H9 (cell line): Measurements from ENCODE around the gene PDE8A. TPM values are rescaled to one million over a fixed set of nuclear protein-coding genes. Genes with fewer than 3 reads are reported as not detected.

Experiments used
- DNase-seq: peaks from one replicate; pipeline ENCODE4 v3.0.0-alpha.2; 2017
- H2AFZ ChIP-seq: one replicate; pipeline ENCODE4 v1.6.1; 2013; ENCODE audit warnings: mild to moderate bottlenecking, low read length, control low read depth, moderate library complexity
- H2AK5ac ChIP-seq: 2 replicates; pipeline ENCODE4 v1.6.1; 2013; ENCODE audit warnings: low read length, control low read depth, mixed read lengths; ENCODE audit not compliant: insufficient read length
- H2BK120ac ChIP-seq: one replicate; pipeline ENCODE4 v1.6.1; 2013; ENCODE audit warnings: low read depth, mild to moderate bottlenecking, low read length, control low read depth, inconsistent platforms; ENCODE audit not compliant: poor library complexity, severe bottlenecking
- H2BK12ac ChIP-seq: 2 replicates; pipeline ENCODE4 v1.6.1; 2013; ENCODE audit warnings: low read length, control low read depth, mixed read lengths, low read depth; ENCODE audit not compliant: insufficient read length
- H2BK15ac ChIP-seq: 2 replicates; pipeline ENCODE4 v1.6.1; 2013; ENCODE audit warnings: low read depth, low read length, control low read depth
- H2BK20ac ChIP-seq: one replicate; pipeline ENCODE4 v1.6.1; 2013; ENCODE audit warnings: low read depth, mild to moderate bottlenecking, low read length, control low read depth, inconsistent platforms; ENCODE audit not compliant: poor library complexity, severe bottlenecking
- H2BK5ac ChIP-seq: 2 replicates; pipeline ENCODE4 v1.6.1; 2013; ENCODE audit warnings: low read length, control low read depth, mixed read lengths; ENCODE audit not compliant: insufficient read length
- H3K14ac ChIP-seq: 2 replicates; pipeline ENCODE4 v1.6.1; 2013; ENCODE audit warnings: low read length, control low read depth; ENCODE audit not compliant: insufficient read depth
- H3K18ac ChIP-seq: 2 replicates; pipeline ENCODE4 v1.6.1; 2013; ENCODE audit warnings: low read depth, mild to moderate bottlenecking, mixed read lengths, low read length, control low read depth; ENCODE audit not compliant: insufficient read length
- H3K23ac ChIP-seq: 2 replicates; pipeline ENCODE4 v1.6.1; 2013; ENCODE audit warnings: low read length, control low read depth, mixed read lengths, low read depth; ENCODE audit not compliant: insufficient read length
- H3K23me2 ChIP-seq: 2 replicates; pipeline ENCODE4 v1.6.1; 2013; ENCODE audit warnings: low read depth, mild to moderate bottlenecking, mixed read lengths, low read length, control low read depth; ENCODE audit not compliant: insufficient read length, poor library complexity, severe bottlenecking
- H3K27ac ChIP-seq: 2 replicates; pipeline ENCODE4 v1.5.1; 2013; ENCODE audit warnings: low read length, control low read depth, mixed read lengths, low read depth; ENCODE audit not compliant: insufficient read length
- H3K27me3 ChIP-seq: 2 replicates; pipeline ENCODE4 v1.6.1; 2013; ENCODE audit warnings: low read length, control low read depth, inconsistent platforms; ENCODE audit not compliant: insufficient read depth
- H3K4ac ChIP-seq: 2 replicates; pipeline ENCODE4 v1.6.1; 2013; ENCODE audit warnings: low read depth, mild to moderate bottlenecking, control low read depth, inconsistent platforms, low read length, moderate library complexity
- H3K4me1 ChIP-seq: 2 replicates; pipeline ENCODE4 v1.6.1; 2013; ENCODE audit warnings: low read length, control low read depth, inconsistent platforms; ENCODE audit not compliant: insufficient read depth
- H3K4me2 ChIP-seq: 2 replicates; pipeline ENCODE4 v1.6.1; 2013; ENCODE audit warnings: low read length, control low read depth, mixed read lengths; ENCODE audit not compliant: insufficient read length, insufficient read depth
- H3K56ac ChIP-seq: 2 replicates; pipeline ENCODE4 v1.6.1; 2013; ENCODE audit warnings: low read depth, mild to moderate bottlenecking, mixed read lengths, low read length, control low read depth; ENCODE audit not compliant: insufficient read length
- H3K79me1 ChIP-seq: 2 replicates; pipeline ENCODE4 v1.6.1; 2013; ENCODE audit warnings: low read depth, mild to moderate bottlenecking, moderate library complexity, low read length, control low read depth, inconsistent platforms; ENCODE audit not compliant: insufficient read depth, poor library complexity, severe bottlenecking
- H3K79me2 ChIP-seq: 2 replicates; pipeline ENCODE4 v1.6.1; 2013; ENCODE audit warnings: low read length, control low read depth, inconsistent platforms; ENCODE audit not compliant: insufficient read depth
- H3K9ac ChIP-seq: 2 replicates; pipeline ENCODE4 v1.6.1; 2013; ENCODE audit warnings: low read length, control low read depth, mixed read lengths; ENCODE audit not compliant: insufficient read length; ENCODE audit errors: extremely low read depth
- H3K9me3 ChIP-seq: one replicate; pipeline ENCODE4 v1.6.1; 2013; ENCODE audit warnings: low read depth, low read length, inconsistent platforms; ENCODE audit not compliant: control insufficient read depth
- H3T11ph ChIP-seq: one replicate; pipeline ENCODE4 v1.6.1; 2013; ENCODE audit warnings: mild to moderate bottlenecking, low read length, control low read depth, inconsistent platforms
- H4K20me1 ChIP-seq: one replicate; pipeline ENCODE4 v1.6.1; 2013; ENCODE audit not compliant: control insufficient read depth, insufficient read length, insufficient read depth
- H4K5ac ChIP-seq: 2 replicates; pipeline ENCODE4 v1.6.1; 2013; ENCODE audit warnings: low read depth, mild to moderate bottlenecking, mixed read lengths, low read length, control low read depth; ENCODE audit not compliant: insufficient read length
- H4K8ac ChIP-seq: replicated peaks from 2 replicates; pipeline ENCODE4 v1.6.1; 2013; ENCODE audit warnings: low read length, control low read depth, mixed read lengths, low read depth; ENCODE audit not compliant: insufficient read length
- H4K91ac ChIP-seq: 2 replicates; pipeline ENCODE4 v1.6.1; 2013; ENCODE audit warnings: low read depth, mild to moderate bottlenecking, moderate library complexity, mixed read lengths, low read length, control low read depth; ENCODE audit not compliant: insufficient read length
- H3K27ac Mint-ChIP-seq, 3 experiments: 2 replicates in 2 of 3; 3 replicates in 1 of 3; pipeline ENCODE4 v1.8.0; 2020 to 2021; ENCODE audit warnings: mixed read lengths in 3 of 3, mild to moderate bottlenecking in 1 of 3, moderate library complexity in 1 of 3
- H3K27me3 Mint-ChIP-seq: 2 replicates; pipeline ENCODE4 v1.8.0; 2021; ENCODE audit warnings: low read depth, mild to moderate bottlenecking, moderate library complexity, mixed read lengths
- H3K36me3 Mint-ChIP-seq, 3 experiments: 2 replicates in 2 of 3; 3 replicates in 1 of 3; pipeline ENCODE4 v1.8.0; 2020 to 2021; ENCODE audit warnings: low read depth in 3 of 3, mixed read lengths in 3 of 3; ENCODE audit not compliant: insufficient read depth in 1 of 3
- H3K4me1 Mint-ChIP-seq, 2 experiments: 2 replicates each; pipeline ENCODE4 v1.8.0; 2020; ENCODE audit warnings: mixed read lengths in 2 of 2
- H3K4me3 Mint-ChIP-seq, 2 experiments: 2 replicates in 1 of 2; 3 replicates in 1 of 2; pipeline ENCODE4 v1.8.0; 2020 to 2021; ENCODE audit warnings: mild to moderate bottlenecking in 2 of 2, mixed read lengths in 2 of 2, moderate library complexity in 1 of 2
- H3K9me3 Mint-ChIP-seq, 2 experiments: 2 replicates in 1 of 2; 3 replicates in 1 of 2; pipeline ENCODE4 v1.8.0; 2020; ENCODE audit warnings: mild to moderate bottlenecking in 2 of 2, mixed read lengths in 2 of 2, moderate library complexity in 1 of 2
- WGBS: extraction: QIAGEN DNeasy Blood & Tissue Kit; methylation state at CpG from one replicate; pipeline ENCODE4 v1.1.7; 2013; ENCODE audit warnings: missing lambda C conversion rate, low lambda C conversion rate, mixed read lengths; ENCODE audit not compliant: insufficient read length; ENCODE audit errors: extremely low coverage; 5-methylcytosine and 5-hydroxymethylcytosine counted together
- total RNA-seq: library from RNA; stranded (reverse); gene quantifications from 2 replicates; pipeline ENCODE4 v1.2.1, GENCODE V29; 2021
- TF ChIP-seq, protein P1 (sequence below): fragments of 200-600 bp; sonication (generic); conservative IDR thresholded peaks from 3 replicates; pipeline ENCODE4 v1.8.0; 2021; ENCODE audit warnings: antibody characterized with exemption, mild to moderate bottlenecking

Gene PDE8A
- total RNA-seq, 1 experiment from 2014 or later = 9.3 TPM

DNA sequence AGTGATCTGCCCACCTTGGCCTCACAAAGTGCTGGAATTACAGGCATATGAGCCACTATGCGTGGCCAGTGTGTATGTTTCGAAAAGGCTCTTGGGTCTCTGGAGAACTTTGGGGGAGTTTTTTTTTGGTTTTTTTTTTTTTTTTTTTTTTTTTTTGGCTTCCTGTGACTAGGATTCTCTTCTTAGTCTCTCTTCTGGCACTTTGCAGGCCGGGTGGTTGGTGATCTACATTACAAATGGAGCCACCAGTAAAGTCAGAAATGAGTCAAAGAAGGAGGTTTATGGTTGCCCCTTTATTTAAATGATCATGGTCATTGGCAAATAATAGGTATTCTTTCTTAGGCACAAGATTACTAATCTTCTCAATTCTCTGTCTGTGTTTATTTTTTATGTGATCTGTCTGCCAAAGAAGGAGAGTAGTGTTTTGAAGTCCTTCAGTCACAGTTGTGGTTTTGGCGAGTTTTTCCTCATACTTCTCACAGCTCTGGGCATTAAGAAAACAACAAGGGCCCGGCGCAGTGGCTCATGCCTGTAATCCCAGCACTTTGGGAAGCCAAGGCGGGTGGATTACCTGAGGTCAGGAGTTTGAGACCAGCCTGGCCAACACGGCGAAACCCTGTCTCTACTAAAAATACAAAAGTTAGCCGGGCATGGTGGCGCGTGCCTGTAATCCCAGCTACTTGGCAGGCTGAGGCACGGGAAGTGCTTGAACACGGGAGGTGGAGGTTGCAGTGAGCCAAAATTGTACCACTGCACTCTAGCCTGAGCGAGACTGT, 38.3 kb downstream of the PDE8A start:
- Mint-ChIP-seq H3K27me3 (no peaks in the 10 kb centered on the region), H3K9me3 (no peaks in the 10 kb centered on the region), H3K4me3 (no peak overlapping the region), H3K36me3 (no peaks in the 10 kb centered on the region), H3K4me1 (peaks cover 13 to 17% of the 10 kb centered on the region in 2 experiments), H3K27ac (peak overlapping the region in 2 of 3 experiments; percentile 11 to 38; a peak in 3 of 7 replicates)
- Histone ChIP-seq H3K18ac (no peak overlapping the region), H3K56ac (no peak overlapping the region), H2BK12ac (no peak overlapping the region), H2BK120ac (no peak overlapping the region), H3K79me1 (no peaks in the 10 kb centered on the region), H4K20me1 (no peaks in the 10 kb centered on the region), H3K79me2 (no peaks in the 10 kb centered on the region), H4K5ac (no peak overlapping the region), H4K8ac (no peak overlapping the region), H2BK5ac (no peak overlapping the region), H3K4ac (no peak overlapping the region), H2BK20ac (no peak overlapping the region), H3T11ph (no peak overlapping the region), H3K14ac (no peak overlapping the region), H2AFZ (no peak overlapping the region), H3K9ac (no peak overlapping the region), H3K23me2 (no peaks in the 10 kb centered on the region), H3K27ac (no peak overlapping the region), H3K27me3 (no peaks in the 10 kb centered on the region), H3K4me2 (no peak overlapping the region), H3K4me1 (peaks cover under 1% of the 10 kb centered on the region), H2AK5ac (no peak overlapping the region), H3K23ac (no peak overlapping the region), H4K91ac (no peak overlapping the region), H2BK15ac (no peak overlapping the region), H3K9me3 (no peaks in the 10 kb centered on the region)
- TF ChIP-seq, protein P1, sequence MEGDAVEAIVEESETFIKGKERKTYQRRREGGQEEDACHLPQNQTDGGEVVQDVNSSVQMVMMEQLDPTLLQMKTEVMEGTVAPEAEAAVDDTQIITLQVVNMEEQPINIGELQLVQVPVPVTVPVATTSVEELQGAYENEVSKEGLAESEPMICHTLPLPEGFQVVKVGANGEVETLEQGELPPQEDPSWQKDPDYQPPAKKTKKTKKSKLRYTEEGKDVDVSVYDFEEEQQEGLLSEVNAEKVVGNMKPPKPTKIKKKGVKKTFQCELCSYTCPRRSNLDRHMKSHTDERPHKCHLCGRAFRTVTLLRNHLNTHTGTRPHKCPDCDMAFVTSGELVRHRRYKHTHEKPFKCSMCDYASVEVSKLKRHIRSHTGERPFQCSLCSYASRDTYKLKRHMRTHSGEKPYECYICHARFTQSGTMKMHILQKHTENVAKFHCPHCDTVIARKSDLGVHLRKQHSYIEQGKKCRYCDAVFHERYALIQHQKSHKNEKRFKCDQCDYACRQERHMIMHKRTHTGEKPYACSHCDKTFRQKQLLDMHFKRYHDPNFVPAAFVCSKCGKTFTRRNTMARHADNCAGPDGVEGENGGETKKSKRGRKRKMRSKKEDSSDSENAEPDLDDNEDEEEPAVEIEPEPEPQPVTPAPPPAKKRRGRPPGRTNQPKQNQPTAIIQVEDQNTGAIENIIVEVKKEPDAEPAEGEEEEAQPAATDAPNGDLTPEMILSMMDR = no peak
- DNase-seq = no peak
- no CpG with 5 or more reads among the region's 15 CpGs for WGBS
